Lower leg skin (tissue), 3 donors: ENCODE results near the gene RACGAP1.

Source experiments
- POLR2A ChIP-seq, 2 donors: fragments of 450-650 bp; IDR thresholded peaks; one replicate each; pipeline ENCODE4 v1.6.1; 2016 to 2017; ENCODE audit warnings: antibody characterized with exemption in 2 of 2, mild to moderate bottlenecking in 1 of 2, moderate library complexity in 1 of 2
- TF ChIP-seq, protein P1 (sequence below), 3 donors: fragments of 450-650 bp; IDR thresholded peaks; one replicate each; pipeline ENCODE4 v1.5.1; 2016; ENCODE audit warnings: antibody characterized with exemption in 3 of 3, mild to moderate bottlenecking in 3 of 3, moderate library complexity in 2 of 3

DNA sequence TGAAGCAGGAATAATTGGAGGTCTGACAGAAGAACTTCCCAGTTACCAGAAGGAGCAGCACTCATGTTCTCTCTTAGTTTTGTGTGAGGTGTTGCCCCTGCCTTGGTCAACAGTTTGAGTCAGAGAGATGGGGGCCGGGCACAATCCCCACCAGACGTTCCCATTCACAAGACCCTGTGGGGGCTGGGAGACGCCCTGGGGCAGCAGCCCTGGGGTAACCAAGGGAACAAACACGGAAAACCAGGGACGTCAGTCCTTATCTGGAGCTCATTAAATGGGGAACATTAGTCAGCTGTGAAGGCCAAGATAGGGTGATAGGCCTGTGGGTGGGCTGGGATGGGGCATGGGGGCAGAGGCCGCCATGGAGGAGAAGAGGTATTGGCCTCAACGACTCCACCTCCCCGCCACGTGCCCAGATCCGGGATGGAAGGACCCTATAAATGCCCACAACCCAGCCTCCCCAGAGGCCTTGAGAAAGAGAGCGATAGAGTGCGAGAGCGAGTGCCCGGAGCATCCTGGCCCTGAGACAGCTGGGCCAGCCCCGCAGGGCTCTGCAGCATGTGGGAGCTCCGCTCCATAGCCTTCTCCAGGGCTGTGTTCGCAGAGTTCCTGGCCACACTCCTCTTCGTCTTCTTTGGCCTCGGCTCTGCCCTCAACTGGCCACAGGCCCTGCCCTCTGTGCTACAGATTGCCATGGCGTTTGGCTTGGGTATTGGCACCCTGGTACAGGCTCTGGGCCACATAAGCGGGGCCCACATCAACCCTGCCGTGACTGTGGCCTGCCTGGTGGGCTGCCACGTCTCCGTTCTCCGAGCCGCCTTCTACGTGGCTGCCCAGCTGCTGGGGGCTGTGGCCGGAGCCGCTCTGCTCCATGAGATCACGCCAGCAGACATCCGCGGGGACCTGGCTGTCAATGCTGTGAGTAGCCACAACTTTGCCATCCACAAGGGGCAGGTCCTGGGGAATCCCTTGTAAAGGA, 74.7 kb downstream of the RACGAP1 start, which contains the start of gene AQP2:
- TF ChIP-seq, protein P1, sequence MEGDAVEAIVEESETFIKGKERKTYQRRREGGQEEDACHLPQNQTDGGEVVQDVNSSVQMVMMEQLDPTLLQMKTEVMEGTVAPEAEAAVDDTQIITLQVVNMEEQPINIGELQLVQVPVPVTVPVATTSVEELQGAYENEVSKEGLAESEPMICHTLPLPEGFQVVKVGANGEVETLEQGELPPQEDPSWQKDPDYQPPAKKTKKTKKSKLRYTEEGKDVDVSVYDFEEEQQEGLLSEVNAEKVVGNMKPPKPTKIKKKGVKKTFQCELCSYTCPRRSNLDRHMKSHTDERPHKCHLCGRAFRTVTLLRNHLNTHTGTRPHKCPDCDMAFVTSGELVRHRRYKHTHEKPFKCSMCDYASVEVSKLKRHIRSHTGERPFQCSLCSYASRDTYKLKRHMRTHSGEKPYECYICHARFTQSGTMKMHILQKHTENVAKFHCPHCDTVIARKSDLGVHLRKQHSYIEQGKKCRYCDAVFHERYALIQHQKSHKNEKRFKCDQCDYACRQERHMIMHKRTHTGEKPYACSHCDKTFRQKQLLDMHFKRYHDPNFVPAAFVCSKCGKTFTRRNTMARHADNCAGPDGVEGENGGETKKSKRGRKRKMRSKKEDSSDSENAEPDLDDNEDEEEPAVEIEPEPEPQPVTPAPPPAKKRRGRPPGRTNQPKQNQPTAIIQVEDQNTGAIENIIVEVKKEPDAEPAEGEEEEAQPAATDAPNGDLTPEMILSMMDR (IDR thresholded peaks at IDR 0.05), result no peak
- no peak for TF ChIP-seq POLR2A (IDR thresholded peaks at IDR 0.05)
